Activated T-cell treated with anti-CD3 and anti-CD28 coated beads for 1 hour (primary cell): ENCODE data around the gene EMD.
A peak's percentile ranks its signal among the peaks of the same experiment; 100 is the strongest.
"Not testable (repeated sequence)": the region's sequence is repeated elsewhere in the genome, so short reads cannot be mapped to it uniquely, and the experiment has no call there.

Source experiments
- DNase-seq: peaks from one replicate; pipeline ENCODE4 v3.0.0-alpha.2; 2020; ENCODE audit warnings: low read depth

Gene EMD

DNA sequence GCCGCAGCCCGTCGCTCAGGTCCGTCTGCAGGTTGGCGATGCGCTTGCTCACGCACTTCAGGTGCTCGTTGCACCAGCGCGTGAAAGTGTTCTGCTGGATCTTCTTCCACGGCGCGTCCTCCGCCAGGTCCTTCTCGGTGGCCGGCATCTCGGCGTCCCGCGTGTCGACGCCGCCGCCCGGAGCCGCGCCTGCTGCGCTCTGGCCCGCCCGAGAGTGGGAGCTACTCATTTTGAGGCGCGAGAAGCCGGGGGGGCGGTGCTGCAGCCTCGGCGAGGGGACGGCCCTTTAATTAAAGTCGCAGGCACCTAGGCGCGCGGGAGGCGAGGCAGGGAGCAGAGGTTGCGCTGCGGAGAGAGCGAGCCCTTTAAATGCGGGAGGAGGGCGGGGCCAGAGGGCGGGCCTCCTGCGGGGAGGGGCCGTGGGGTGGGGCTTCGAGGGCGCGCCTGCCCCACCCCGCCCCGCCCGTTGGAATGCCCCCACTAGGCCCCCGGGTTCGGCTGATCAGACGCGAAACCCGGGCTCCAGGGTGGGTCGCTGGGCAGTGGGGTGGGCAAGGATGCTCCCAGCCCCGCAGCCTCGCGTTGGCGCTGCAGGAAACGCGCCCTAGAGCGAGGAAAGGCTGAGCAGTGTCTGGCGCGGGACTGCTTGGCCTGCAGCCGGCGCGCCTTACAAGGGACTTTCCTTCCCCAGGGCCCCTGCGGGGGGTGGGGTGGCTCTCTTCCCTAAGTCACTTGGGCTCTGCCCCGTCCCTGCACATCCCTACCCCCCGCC lies 7.9 kb upstream of the EMD start:
- peak; percentile 86 for DNase-seq

- DNase-seq: no peak
Measured at GRCh38 chrX:154371789-154372300, 7.2 kb upstream of the EMD start.

DNA sequence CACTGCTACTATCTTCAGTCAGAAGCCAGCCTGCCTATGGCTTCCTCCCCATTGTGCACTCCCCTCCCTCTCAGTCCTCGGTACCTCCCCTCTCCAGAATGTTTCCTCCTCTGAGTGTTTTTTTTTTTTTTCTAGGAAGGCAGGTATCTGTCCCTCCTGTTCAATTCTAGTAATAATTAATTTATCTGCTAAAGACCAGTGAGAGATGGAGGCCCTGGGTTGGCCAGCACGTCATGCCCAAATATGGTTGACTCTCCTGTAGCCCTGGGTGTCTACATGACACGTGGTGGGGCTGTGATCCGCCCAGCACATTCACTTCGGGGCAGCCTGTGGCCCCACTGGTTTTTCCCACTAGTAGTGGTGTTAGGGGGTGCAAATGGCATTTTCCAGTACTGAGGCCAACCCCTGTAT lies 6.5 kb upstream of the EMD start:
- no peak for DNase-seq

GRCh38 chrX:154373340-154374306 lies 5.5 kb upstream of the EMD start:
- DNase-seq: no peak

- DNase-seq: no peak
Measured at GRCh38 chrX:154374313-154375155, 4.6 kb upstream of the EMD start, which contains the start of gene FLNA. Gene FLNA (minus strand): TSS chrX:154374634. CDS start chrX:154371245, 3,389 bp downstream.

DNA sequence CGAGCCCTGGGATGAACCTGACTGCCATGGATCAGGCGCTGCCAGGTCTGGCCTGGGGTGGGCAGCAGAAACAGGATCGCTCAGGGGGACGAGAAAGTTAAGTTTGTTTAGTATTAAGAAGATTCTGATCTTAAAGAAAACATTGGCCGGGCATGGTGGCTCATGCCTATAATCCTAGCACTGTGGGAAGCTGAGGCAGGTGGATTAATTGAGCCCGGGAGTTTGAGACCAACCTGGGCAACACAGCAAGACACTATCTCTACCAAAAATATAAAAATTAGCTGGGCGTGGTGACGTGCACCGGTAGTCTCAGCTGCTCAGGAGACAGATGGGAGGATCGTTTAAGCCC lies 4.0 kb upstream of the EMD start:
- no peak for DNase-seq

- DNase-seq: no peak
Measured at GRCh38 chrX:154376774-154377173, 2.3 kb upstream of the EMD start.

- DNase-seq: no peak
Measured at GRCh38 chrX:154378059-154378798, 866 bp upstream of the EMD start.

GRCh38 chrX:154379569-154379951 lies 465 bp downstream of the EMD start:
- DNase-seq: no peak

DNA sequence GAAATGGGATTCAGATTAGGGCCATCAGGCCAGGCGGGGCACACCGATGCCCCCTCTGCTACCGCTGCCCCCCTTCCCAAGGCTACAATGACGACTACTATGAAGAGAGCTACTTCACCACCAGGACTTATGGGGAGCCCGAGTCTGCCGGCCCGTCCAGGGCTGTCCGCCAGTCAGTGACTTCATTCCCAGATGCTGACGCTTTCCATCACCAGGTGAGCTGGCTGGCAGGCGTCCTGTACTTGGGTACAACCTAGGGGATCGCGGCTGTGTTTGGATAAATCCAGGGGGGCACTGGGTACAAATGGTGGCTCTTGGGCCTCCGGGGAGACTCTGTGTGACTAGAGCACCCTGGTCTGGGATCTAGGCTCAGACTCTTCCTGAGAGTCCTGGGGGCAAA lies 1.1 kb downstream of the EMD start:
- no peak for DNase-seq

DNA sequence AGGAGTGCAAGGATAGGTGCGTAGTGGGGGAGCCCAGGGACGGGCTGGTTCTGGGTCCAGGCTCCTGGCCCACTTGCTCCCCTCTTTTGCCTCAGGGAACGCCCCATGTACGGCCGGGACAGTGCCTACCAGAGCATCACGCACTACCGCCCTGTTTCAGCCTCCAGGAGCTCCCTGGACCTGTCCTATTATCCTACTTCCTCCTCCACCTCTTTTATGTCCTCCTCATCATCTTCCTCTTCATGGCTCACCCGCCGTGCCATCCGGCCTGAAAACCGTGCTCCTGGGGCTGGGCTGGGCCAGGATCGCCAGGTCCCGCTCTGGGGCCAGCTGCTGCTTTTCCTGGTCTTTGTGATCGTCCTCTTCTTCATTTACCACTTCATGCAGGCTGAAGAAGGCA lies 1.7 kb downstream of the EMD start:
- DNase-seq: no peak

- DNase-seq: no peak
Measured at GRCh38 chrX:154381271-154381670, 2.2 kb downstream of the EMD start.

GRCh38 chrX:154382483-154383069 lies 3.5 kb downstream of the EMD start:
- no peak for DNase-seq

- no peak for DNase-seq
Measured at GRCh38 chrX:154383359-154384283, 4.5 kb downstream of the EMD start.

GRCh38 chrX:154384284-154384892 lies 5.3 kb downstream of the EMD start:
- no peak for DNase-seq

DNA sequence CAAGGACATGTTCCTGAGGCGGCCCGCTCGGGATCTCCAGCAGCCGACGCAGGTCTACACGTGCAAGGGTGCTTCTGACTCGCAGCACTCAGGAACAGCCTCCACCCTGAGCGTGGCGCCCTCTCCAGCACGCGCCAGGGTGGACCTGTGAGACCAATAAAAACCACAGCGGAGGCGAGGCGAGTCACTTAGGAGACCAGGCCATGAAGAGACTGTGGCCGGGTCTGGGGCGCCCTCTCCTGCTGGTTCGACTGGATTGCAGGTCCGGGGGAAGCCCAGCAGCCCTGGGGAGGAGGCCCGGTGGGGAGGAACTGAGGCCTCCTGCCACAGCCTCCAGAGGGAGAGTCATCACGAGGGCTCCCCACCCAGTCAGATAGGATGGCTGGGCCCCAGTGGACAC lies 9.0 kb downstream of the EMD start:
- DNase-seq: not testable (repeated sequence)

GRCh38 chrX:154388649-154389048 lies 9.6 kb downstream of the EMD start:
- not testable (repeated sequence) for DNase-seq

- DNase-seq: not testable (repeated sequence)
Measured at GRCh38 chrX:154389812-154390747, 11.0 kb downstream of the EMD start.
